H9 (cell line): ENCODE data around the gene SPP1. TPM values are rescaled to one million over a fixed set of nuclear protein-coding genes. Genes with fewer than 3 reads are reported as not detected.

Experiments used
- DNase-seq: peaks from one replicate; pipeline ENCODE4 v3.0.0-alpha.2; 2017
- H2AFZ ChIP-seq: one replicate; pipeline ENCODE4 v1.6.1; 2013; ENCODE audit warnings: mild to moderate bottlenecking, low read length, control low read depth, moderate library complexity
- H2AK5ac ChIP-seq: 2 replicates; pipeline ENCODE4 v1.6.1; 2013; ENCODE audit warnings: low read length, control low read depth, mixed read lengths; ENCODE audit not compliant: insufficient read length
- H2BK120ac ChIP-seq: one replicate; pipeline ENCODE4 v1.6.1; 2013; ENCODE audit warnings: low read depth, mild to moderate bottlenecking, low read length, control low read depth, inconsistent platforms; ENCODE audit not compliant: poor library complexity, severe bottlenecking
- H2BK12ac ChIP-seq: 2 replicates; pipeline ENCODE4 v1.6.1; 2013; ENCODE audit warnings: low read length, control low read depth, mixed read lengths, low read depth; ENCODE audit not compliant: insufficient read length
- H2BK15ac ChIP-seq: 2 replicates; pipeline ENCODE4 v1.6.1; 2013; ENCODE audit warnings: low read depth, low read length, control low read depth
- H2BK20ac ChIP-seq: one replicate; pipeline ENCODE4 v1.6.1; 2013; ENCODE audit warnings: low read depth, mild to moderate bottlenecking, low read length, control low read depth, inconsistent platforms; ENCODE audit not compliant: poor library complexity, severe bottlenecking
- H2BK5ac ChIP-seq: 2 replicates; pipeline ENCODE4 v1.6.1; 2013; ENCODE audit warnings: low read length, control low read depth, mixed read lengths; ENCODE audit not compliant: insufficient read length
- H3K14ac ChIP-seq: 2 replicates; pipeline ENCODE4 v1.6.1; 2013; ENCODE audit warnings: low read length, control low read depth; ENCODE audit not compliant: insufficient read depth
- H3K18ac ChIP-seq: 2 replicates; pipeline ENCODE4 v1.6.1; 2013; ENCODE audit warnings: low read depth, mild to moderate bottlenecking, mixed read lengths, low read length, control low read depth; ENCODE audit not compliant: insufficient read length
- H3K23ac ChIP-seq: 2 replicates; pipeline ENCODE4 v1.6.1; 2013; ENCODE audit warnings: low read length, control low read depth, mixed read lengths, low read depth; ENCODE audit not compliant: insufficient read length
- H3K23me2 ChIP-seq: 2 replicates; pipeline ENCODE4 v1.6.1; 2013; ENCODE audit warnings: low read depth, mild to moderate bottlenecking, mixed read lengths, low read length, control low read depth; ENCODE audit not compliant: insufficient read length, poor library complexity, severe bottlenecking
- H3K27ac ChIP-seq: 2 replicates; pipeline ENCODE4 v1.5.1; 2013; ENCODE audit warnings: low read length, control low read depth, mixed read lengths, low read depth; ENCODE audit not compliant: insufficient read length
- H3K27me3 ChIP-seq: 2 replicates; pipeline ENCODE4 v1.6.1; 2013; ENCODE audit warnings: low read length, control low read depth, inconsistent platforms; ENCODE audit not compliant: insufficient read depth
- H3K4ac ChIP-seq: 2 replicates; pipeline ENCODE4 v1.6.1; 2013; ENCODE audit warnings: low read depth, mild to moderate bottlenecking, control low read depth, inconsistent platforms, low read length, moderate library complexity
- H3K4me1 ChIP-seq: 2 replicates; pipeline ENCODE4 v1.6.1; 2013; ENCODE audit warnings: low read length, control low read depth, inconsistent platforms; ENCODE audit not compliant: insufficient read depth
- H3K4me2 ChIP-seq: 2 replicates; pipeline ENCODE4 v1.6.1; 2013; ENCODE audit warnings: low read length, control low read depth, mixed read lengths; ENCODE audit not compliant: insufficient read length, insufficient read depth
- H3K56ac ChIP-seq: 2 replicates; pipeline ENCODE4 v1.6.1; 2013; ENCODE audit warnings: low read depth, mild to moderate bottlenecking, mixed read lengths, low read length, control low read depth; ENCODE audit not compliant: insufficient read length
- H3K79me1 ChIP-seq: 2 replicates; pipeline ENCODE4 v1.6.1; 2013; ENCODE audit warnings: low read depth, mild to moderate bottlenecking, moderate library complexity, low read length, control low read depth, inconsistent platforms; ENCODE audit not compliant: insufficient read depth, poor library complexity, severe bottlenecking
- H3K79me2 ChIP-seq: 2 replicates; pipeline ENCODE4 v1.6.1; 2013; ENCODE audit warnings: low read length, control low read depth, inconsistent platforms; ENCODE audit not compliant: insufficient read depth
- H3K9ac ChIP-seq: 2 replicates; pipeline ENCODE4 v1.6.1; 2013; ENCODE audit warnings: low read length, control low read depth, mixed read lengths; ENCODE audit not compliant: insufficient read length; ENCODE audit errors: extremely low read depth
- H3K9me3 ChIP-seq: one replicate; pipeline ENCODE4 v1.6.1; 2013; ENCODE audit warnings: low read depth, low read length, inconsistent platforms; ENCODE audit not compliant: control insufficient read depth
- H3T11ph ChIP-seq: one replicate; pipeline ENCODE4 v1.6.1; 2013; ENCODE audit warnings: mild to moderate bottlenecking, low read length, control low read depth, inconsistent platforms
- H4K20me1 ChIP-seq: one replicate; pipeline ENCODE4 v1.6.1; 2013; ENCODE audit not compliant: control insufficient read depth, insufficient read length, insufficient read depth
- H4K5ac ChIP-seq: 2 replicates; pipeline ENCODE4 v1.6.1; 2013; ENCODE audit warnings: low read depth, mild to moderate bottlenecking, mixed read lengths, low read length, control low read depth; ENCODE audit not compliant: insufficient read length
- H4K8ac ChIP-seq: replicated peaks from 2 replicates; pipeline ENCODE4 v1.6.1; 2013; ENCODE audit warnings: low read length, control low read depth, mixed read lengths, low read depth; ENCODE audit not compliant: insufficient read length
- H4K91ac ChIP-seq: 2 replicates; pipeline ENCODE4 v1.6.1; 2013; ENCODE audit warnings: low read depth, mild to moderate bottlenecking, moderate library complexity, mixed read lengths, low read length, control low read depth; ENCODE audit not compliant: insufficient read length
- H3K27ac Mint-ChIP-seq, 3 experiments: 2 replicates in 2 of 3; 3 replicates in 1 of 3; pipeline ENCODE4 v1.8.0; 2020 to 2021; ENCODE audit warnings: mixed read lengths in 3 of 3, mild to moderate bottlenecking in 1 of 3, moderate library complexity in 1 of 3
- H3K27me3 Mint-ChIP-seq: 2 replicates; pipeline ENCODE4 v1.8.0; 2021; ENCODE audit warnings: low read depth, mild to moderate bottlenecking, moderate library complexity, mixed read lengths
- H3K36me3 Mint-ChIP-seq, 3 experiments: 2 replicates in 2 of 3; 3 replicates in 1 of 3; pipeline ENCODE4 v1.8.0; 2020 to 2021; ENCODE audit warnings: low read depth in 3 of 3, mixed read lengths in 3 of 3; ENCODE audit not compliant: insufficient read depth in 1 of 3
- H3K4me1 Mint-ChIP-seq, 2 experiments: 2 replicates each; pipeline ENCODE4 v1.8.0; 2020; ENCODE audit warnings: mixed read lengths in 2 of 2
- H3K4me3 Mint-ChIP-seq, 2 experiments: 2 replicates in 1 of 2; 3 replicates in 1 of 2; pipeline ENCODE4 v1.8.0; 2020 to 2021; ENCODE audit warnings: mild to moderate bottlenecking in 2 of 2, mixed read lengths in 2 of 2, moderate library complexity in 1 of 2
- H3K9me3 Mint-ChIP-seq, 2 experiments: 2 replicates in 1 of 2; 3 replicates in 1 of 2; pipeline ENCODE4 v1.8.0; 2020; ENCODE audit warnings: mild to moderate bottlenecking in 2 of 2, mixed read lengths in 2 of 2, moderate library complexity in 1 of 2
- WGBS: extraction: QIAGEN DNeasy Blood & Tissue Kit; methylation state at CpG from one replicate; pipeline ENCODE4 v1.1.7; 2013; ENCODE audit warnings: missing lambda C conversion rate, low lambda C conversion rate, mixed read lengths; ENCODE audit not compliant: insufficient read length; ENCODE audit errors: extremely low coverage; 5-methylcytosine and 5-hydroxymethylcytosine counted together
- total RNA-seq: library from RNA; stranded (reverse); gene quantifications from 2 replicates; pipeline ENCODE4 v1.2.1, GENCODE V29; 2021
- TF ChIP-seq, protein P1 (sequence below): fragments of 200-600 bp; sonication (generic); conservative IDR thresholded peaks from 3 replicates; pipeline ENCODE4 v1.8.0; 2021; ENCODE audit warnings: antibody characterized with exemption, mild to moderate bottlenecking

Gene SPP1
- total RNA-seq, 1 experiment from 2014 or later = 13.2 TPM

DNA sequence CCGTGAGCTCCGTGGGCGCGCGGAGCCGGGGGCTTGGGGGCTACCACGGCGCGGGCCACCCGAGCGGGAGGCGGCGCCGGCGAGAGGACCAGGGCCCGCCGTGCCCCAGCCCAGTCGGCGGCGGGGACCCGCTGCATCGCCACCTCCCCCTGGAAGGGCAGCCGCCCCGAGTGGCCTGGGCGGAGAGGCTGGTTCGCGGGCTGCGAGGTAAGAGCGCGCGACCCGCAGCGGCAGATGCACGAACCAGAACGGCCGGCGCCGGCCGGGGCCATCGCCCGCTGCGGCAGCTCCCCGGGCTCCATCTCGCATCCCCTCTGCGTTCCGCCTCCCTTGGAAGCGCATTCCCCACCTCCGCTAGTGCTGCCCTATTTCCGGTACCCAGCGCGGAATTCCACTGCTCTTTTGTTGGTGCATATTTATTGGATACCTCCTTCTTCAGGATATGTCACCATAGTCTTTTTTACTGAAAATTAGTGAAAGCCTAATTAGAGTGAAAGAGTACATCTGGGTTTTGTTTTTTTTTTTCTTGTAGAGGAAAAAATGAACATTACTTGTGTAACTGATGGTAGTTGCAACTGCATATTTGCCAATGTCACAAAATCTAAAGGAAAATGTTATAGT, 32.7 kb downstream of the SPP1 start:
- Histone ChIP-seq H2AFZ (no peak overlapping the region), H3K79me1 (peaks cover 5% of the 10 kb centered on the region), H3K4me2 (peak overlapping the region; percentile 90), H2BK120ac (peak overlapping the region; percentile 42), H3K9me3 (no peaks in the 10 kb centered on the region), H3K27ac (no peak overlapping the region), H3K14ac (peak overlapping the region; percentile 49), H4K8ac (no peak overlapping the region), H4K20me1 (no peaks in the 10 kb centered on the region), H3K27me3 (peaks cover 3% of the 10 kb centered on the region), H2BK15ac (no peak overlapping the region), H3K18ac (peak overlapping the region; percentile 9), H3K56ac (no peak overlapping the region), H3T11ph (no peak overlapping the region), H2BK5ac (no peak overlapping the region), H2BK12ac (no peak overlapping the region), H3K4me1 (peaks cover 14% of the 10 kb centered on the region; the same call in 1 of the 2 replicates), H3K4ac (no peak overlapping the region), H4K5ac (no peak overlapping the region), H3K23me2 (peaks cover 5% of the 10 kb centered on the region), H3K9ac (peak overlapping the region; percentile 64), H4K91ac (no peak overlapping the region), H3K23ac (no peak overlapping the region), H2BK20ac (no peak overlapping the region), H2AK5ac (no peak overlapping the region), H3K79me2 (peaks cover 23% of the 10 kb centered on the region; the same call in 1 of the 2 replicates)
- Mint-ChIP-seq H3K4me3 (peak overlapping the region; percentile 86 to 94), H3K27me3 (peaks cover 26% of the 10 kb centered on the region), H3K36me3 (peaks cover 0 to 2% (median 2%) of the 10 kb centered on the region in 3 experiments; a peak in 2 of 7 replicates), H3K4me1 (peaks cover 47 to 51% of the 10 kb centered on the region in 2 experiments), H3K27ac (peak overlapping the region in 1 of 3 experiments; percentile 82; a peak in 3 of 7 replicates), H3K9me3 (peaks cover 0 to 2% of the 10 kb centered on the region in 2 experiments; a peak in 1 of 5 replicates)
- TF ChIP-seq, protein P1, sequence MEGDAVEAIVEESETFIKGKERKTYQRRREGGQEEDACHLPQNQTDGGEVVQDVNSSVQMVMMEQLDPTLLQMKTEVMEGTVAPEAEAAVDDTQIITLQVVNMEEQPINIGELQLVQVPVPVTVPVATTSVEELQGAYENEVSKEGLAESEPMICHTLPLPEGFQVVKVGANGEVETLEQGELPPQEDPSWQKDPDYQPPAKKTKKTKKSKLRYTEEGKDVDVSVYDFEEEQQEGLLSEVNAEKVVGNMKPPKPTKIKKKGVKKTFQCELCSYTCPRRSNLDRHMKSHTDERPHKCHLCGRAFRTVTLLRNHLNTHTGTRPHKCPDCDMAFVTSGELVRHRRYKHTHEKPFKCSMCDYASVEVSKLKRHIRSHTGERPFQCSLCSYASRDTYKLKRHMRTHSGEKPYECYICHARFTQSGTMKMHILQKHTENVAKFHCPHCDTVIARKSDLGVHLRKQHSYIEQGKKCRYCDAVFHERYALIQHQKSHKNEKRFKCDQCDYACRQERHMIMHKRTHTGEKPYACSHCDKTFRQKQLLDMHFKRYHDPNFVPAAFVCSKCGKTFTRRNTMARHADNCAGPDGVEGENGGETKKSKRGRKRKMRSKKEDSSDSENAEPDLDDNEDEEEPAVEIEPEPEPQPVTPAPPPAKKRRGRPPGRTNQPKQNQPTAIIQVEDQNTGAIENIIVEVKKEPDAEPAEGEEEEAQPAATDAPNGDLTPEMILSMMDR = no peak
- peak; percentile 52 for DNase-seq
- no CpG with 5 or more reads among the region's 51 CpGs for WGBS
